GM21576 (cell line): ENCODE results near the gene SPATS2.

ENCODE experiments used
- ATAC-seq: cut with Tn5 transposase; IDR thresholded peaks from one replicate; pipeline ENCODE4 v1.9.1; 2021; ENCODE audit warnings: mild to moderate bottlenecking, moderate library complexity; ENCODE audit not compliant: unreplicated experiment

Gene SPATS2

DNA sequence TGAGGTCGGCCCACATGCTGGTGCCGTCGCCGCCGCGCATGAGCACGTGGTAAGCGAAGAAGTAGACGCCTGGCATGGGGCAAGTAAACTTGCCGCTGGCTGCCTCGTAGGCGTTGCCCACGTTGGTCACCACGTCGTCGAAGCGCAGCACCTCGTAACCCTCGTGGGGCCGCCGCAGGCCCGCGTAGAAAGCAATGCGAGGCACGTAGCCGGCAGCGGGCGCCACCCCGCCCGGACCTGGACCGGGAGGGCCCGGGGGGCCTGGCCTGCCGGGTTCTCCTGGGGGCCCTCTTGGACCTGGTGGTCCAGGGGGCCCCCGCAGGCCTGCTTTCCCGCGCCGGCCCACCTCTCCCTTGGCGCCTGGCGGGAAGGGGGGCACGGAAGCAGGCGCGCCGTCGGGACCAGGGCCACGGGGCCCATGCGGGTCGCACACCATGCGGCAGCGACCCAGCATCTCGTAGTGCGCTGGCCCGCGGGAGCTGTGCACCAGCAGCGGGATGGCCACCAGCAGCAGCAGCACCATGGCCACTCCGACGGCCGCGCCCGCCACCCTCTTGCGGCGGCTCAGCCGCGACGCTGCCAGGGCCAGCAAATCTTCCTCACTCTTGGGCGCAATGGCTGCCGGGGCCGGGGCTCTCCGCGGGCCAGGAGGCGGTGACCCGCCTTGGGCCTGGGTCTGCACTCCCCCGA is 31.2 kb upstream of the SPATS2 start:
- ATAC-seq = no peak

DNA sequence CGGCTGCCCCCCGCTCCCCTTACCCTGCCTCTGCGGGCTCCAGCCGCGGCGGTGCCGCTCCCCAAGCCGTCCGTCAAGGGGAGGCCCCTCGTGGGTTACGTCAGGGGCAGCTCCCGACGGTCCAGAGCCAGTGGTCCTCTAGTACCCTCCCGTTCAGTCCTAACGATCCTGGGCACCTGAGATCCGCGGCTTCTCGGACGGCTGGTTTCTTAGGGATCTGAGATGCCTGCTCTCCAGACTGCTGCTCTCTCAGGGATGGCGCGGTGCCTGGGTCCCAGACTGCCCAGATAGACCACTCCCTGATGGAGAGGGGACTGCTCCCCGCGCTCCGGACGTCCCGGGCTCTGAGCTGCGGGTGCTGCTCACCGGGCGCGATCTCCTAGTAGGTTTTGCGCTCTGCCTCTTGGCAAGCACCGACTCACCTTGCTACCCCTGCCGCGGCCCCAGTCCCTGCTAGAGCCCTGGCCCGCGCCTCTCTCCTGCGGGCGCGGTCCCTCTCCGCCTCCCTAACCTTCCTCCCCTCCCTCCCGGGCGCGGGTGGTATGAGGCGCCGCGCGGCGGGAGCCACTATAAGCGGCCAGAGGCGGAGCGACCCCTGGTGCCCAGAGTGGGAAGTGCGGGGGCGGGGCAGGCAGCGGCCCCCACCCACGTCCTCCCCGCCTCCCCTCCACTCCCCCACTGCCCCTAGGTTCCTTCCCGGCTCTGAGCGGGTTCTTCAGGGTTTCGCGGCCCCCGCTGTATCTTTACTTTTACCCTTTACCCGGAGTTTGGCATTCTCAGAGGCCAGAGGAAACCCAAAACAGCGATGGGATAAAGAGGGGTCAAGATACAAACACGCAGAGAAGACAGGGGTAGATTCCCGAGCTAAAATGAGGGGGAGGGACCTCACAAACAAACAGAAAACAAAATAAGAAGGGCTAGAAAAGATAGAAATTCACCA is 30.3 kb upstream of the SPATS2 start, which contains the start of gene C1QL4:
Gene C1QL4, minus strand, starts transcription at position 544 of the 940 bp plus-strand sequence. CDS start 711 bp downstream, outside the sequence.
- peak; percentile 63 for ATAC-seq

DNA sequence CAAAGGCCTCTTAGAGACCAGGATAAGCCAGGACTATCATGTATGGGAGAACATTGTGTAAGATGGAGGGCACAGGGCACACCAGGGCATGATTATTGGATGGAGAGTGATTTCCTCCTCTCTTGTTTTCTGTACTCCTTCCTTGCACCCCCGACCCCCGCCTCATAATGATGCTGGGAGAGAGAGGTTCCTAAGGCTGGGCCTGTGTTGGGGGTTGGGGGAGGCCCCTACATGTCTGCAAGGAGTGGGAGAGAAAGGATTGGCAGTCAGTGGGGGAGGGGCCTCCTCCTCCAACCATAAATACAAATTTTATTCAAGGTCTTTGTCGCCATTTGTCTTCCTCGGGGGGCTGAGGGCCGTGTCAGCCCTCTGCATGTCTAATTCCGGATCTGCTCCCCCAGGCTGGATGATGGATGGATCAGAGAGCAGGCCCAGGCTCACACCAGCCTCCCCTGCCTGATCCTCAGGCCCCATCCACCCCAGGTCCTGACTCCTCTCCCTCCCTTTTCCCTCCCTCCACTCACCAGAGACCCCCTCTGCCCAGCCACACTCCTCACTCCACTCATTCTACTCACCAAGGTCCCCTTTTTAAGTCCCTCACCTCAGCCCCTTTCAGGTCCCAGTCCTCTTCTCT is 28.3 kb upstream of the SPATS2 start:
- no peak for ATAC-seq

DNA sequence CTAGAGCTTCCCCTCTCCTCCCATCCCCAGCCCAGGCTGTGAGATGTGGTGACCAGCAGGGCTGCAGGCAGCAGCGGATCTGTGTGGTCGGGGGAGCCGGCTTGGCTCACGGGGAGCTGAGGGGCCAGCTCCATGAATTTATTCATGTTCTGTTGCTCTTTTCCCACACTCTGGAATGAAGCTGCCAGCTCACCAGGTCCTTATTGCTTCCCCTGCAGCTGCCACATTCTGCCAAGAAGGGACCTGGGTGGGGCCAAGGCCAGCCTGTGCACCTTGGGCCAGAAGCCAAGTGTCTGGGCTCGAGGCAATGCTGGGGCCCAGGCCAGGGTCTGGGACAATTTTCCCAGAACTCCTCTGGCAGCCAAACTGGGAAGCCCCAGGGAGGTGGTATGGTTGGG is 27.8 kb upstream of the SPATS2 start:
- no peak for ATAC-seq

DNA sequence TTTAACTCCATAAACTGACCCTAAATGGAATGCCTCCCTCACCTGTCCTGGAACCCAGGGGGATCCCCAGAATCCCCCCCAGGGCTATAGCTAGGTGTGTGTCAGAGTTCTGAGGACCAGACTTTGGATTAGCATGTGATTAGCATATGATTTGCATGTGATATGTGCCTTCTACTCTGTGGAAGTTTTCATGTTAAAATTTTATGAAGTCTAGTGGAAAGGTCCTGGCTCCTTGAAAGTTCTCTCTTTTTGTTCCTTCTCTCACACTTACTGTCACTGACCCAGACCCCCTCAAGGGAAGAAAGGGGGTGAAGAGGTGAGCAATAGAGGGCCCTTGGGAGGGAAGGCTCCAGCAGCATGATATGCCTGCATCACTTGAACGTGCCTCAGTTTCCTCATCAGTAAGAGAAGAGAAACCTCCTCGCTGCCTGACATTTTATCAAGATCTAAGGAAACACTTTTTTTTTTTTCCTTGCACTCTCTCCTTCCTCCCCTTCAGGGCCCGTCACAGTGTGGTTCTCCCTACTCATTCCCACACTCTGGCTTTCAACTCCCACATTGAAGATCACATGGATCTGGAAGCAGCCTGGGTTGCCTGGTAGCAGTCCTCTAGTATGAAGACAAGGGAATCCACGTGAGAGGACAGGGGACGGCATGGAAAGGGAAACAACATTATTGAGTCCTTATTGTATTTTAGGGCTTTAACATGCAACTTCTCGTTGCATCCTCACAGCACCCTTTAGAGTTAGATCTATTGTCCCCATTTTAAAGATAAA is 27.0 kb upstream of the SPATS2 start:
- ATAC-seq = no peak

DNA sequence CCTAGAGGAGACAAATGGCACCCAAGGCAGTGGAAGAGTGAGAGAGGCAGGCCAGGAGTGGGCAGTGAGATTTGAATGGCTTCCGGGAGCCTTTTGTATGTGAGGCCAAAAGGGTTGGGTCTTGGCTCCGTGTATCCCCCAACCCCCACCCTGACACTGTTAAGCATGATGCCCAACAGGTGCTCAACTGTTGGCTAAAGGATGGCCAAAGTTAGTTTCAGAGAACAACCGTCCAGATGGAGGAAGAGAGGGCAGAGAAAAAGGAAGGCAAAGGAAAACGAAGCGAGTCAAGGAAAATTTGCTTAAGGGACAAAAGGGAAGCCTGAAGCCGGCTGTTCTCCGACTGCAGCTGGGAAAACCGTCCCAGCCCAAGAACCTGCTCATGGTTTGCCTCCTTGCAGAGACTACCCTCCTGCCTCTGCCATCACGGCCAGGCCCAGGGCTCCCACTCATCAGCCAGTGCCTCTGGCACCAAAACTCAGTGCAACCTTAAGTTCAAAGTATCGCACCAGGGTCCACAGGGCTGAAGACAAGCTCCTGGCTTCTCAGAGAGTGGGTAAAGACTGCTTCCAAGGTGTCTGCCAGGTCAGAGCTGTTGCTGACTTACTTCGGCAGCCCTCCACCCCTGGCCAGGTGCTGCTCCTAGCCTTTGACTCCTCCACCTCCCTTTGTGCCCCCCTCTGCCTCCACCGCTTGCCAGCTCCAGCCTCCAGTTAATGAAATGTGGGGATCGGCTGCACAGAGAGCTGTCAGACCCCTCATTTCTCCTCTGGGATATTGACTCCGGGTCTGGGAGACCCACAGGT is 26.1 kb upstream of the SPATS2 start:
- no peak for ATAC-seq

DNA sequence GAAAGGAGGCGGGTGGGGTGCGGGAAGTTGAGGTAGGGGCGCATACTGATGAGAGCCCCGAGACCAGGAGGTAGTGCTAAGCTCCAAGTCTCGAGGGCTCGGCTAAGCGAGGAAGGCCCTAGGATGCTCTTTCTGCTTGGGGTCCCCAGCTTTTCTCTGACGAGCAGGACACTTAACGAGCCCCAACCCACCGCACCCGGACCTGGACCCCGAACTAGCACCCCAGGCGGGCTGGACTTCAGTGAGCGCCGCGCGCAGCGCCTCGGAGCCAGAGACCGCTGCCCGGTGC is 25.5 kb upstream of the SPATS2 start:
- no peak for ATAC-seq

DNA sequence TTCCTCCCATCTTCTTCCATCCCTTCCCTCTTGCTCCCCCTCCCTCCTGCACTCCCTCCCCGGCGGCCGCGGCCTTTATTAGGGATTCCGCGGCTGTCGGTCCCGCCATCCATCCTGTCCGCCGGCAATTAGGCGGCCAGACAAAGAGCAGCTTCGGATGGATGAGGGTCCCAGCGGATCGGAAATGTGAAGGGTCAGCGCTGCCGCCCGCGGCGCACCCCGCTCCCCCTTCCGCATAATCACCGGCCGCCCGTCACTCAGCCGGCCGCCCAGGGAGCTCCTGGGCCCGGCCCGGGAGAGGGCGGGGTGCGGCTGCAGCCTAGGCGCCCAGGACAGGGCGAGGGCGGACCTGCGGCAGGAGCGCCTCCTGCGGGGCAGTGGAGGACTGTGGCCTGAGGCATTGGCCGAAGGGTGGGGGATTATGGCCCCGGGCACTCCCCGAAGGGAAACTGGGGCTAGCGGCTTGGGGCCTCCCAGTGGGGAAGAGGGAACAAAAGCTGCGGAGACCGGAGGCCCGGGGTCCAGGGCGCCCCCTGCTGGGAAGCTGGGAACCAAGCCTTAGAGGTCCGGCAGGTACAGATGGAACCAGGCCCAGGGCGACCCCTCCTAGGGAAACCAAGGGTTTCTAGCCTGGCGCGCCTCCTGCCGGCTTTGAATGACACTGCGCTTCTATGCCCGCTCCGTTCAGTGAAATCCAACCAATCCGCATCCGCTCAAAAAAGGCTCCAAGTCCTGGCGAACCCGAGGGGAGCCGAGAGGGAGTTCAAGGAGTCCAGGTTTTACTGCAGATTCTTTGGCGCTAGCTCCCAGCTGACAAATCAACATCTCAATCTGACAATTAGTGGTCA is 25.0 kb upstream of the SPATS2 start:
- ATAC-seq = peak; percentile 62

DNA sequence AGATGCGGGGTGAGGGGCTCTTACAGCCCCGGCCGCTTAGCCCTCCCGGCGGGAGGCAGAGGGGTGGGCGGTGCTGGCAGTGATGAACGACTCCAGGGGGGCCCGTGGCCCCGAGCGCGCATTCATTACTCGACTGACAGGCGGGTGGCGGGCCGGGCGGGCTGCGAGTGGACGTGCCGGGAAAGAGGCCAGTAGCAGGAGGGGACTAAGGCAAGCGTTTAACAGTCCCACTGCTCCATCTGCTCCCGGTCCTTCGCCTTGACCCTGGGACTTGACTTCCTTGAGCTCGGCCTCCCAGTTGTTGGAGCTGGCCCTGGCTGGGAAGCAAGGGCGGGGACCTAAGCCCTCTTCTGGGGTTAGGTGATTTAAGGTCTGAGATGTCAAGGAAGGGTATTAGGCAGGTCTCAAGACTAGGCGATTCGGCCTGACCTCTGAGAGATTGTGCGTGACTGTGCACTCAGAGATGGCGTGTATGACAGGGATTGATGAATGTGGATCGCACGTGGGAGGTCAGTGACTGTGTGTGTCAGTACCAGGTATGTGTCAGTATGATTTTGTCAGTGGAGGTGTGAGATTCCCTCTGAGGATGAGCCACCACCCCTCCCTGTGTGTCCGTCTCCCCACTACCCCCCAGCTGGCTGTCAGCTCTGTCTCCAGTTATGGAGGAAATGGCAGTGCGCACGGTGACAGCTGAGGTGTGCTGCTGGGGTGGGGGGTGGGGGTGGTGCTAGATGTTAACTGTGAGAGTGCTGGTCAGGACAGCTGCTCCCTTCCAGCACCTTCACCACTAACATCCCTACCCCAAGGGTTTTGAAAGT is 24.1 kb upstream of the SPATS2 start:
- no peak for ATAC-seq

DNA sequence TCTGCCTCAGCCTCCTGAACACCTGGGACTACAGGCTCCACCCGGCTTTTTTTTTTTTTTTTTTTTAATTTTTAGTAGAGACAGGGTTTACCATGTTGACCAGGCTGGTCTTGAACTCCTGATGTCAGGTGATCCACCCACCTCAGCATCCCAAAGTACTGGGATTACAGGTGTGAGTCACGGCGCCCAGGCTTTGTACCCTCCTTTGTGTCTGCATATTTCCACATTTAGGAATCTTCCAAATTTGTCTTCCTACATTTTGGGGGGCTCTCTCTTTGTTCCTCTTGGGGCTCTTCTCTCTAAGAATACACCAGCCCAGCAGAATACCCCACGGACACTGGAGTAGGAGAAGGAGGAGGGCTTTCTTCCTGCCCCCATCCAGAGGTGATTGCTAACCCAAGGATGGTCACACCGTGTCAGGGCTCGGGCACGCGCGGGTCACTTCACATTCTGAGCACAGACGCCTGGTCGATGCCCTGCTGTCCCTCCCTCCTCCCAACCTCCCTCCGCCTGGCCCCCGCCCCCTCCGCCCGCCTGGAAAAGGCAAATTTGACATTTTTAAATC is 22.7 kb upstream of the SPATS2 start:
- no peak for ATAC-seq

DNA sequence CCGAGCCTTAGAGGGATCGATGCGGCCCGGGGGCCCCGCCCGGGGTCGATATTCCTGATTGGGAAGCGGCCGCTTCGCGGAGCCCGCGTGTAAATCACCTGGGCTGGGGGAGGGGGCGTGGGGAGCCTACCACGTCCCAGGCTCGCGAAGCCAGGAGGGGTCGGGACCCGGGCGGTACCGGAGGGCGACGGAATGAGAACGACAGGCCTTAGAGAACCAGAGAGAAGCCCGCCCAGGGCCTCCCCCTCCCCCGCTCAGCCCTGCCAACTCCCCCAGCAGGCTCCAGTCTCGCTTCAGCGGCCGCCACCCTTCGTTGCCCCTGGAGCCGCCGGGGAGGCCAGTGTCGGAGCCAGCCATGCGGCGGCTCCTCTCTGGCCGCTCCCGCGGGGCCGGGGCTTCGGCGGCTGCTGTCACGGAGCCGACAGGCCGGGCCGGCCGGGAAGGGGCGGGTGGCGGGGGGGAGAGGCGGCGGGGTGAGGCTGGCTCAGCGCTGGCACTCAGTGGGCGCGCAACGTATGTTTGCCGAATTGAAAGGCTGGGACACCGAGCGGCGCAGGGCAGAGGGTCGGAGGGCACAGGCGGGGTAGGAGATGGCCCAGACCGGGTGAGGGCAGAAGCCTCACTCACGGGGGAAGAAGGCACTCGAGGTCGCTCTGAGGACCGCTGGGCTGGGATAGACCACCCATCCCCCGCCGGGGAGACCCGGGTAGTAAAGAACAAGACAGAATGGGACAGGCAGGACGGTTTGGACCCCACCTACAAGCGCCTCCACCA is 22.0 kb upstream of the SPATS2 start:
- ATAC-seq = no peak

DNA sequence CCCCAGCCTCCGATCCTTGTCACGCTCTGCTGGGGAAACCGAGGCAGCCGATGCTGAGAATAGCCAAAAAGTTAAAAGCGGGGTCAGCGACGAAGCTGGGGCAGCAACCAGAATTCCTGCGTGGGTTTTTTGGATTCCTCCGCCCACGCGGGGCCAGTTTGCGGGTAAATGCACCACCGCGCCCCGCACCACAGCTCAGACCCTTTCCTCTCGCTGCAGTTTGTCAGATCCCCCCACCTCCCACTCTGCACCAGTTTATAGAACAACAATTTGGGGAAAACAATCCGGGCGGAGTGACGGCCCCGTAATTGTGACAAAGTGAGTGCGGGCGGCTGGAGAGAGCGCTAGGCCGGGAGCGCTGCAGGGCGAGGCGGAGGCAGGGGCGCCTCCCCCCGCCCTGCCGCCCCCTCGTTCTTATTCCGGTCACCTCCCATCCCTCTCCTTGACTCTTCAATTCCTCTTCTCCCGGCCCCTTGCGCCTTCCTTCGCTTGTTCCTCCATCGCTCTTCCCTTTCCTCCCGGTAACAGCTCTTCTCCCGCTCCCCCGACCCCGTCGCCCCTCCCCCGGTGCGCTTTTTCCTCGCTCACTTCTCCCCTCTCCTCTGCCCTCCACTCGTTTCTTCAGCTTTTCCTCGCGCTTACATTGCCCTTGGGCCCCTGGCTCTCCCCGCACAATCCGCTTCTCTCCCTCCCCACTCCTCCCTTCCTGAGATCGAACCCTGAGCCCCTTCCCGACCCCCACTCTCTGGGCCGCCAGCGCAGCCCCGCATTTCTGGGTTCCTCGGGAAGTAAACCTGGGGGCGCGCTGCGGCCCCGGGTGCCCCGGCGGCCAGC is 21.2 kb upstream of the SPATS2 start:
- ATAC-seq = no peak

DNA sequence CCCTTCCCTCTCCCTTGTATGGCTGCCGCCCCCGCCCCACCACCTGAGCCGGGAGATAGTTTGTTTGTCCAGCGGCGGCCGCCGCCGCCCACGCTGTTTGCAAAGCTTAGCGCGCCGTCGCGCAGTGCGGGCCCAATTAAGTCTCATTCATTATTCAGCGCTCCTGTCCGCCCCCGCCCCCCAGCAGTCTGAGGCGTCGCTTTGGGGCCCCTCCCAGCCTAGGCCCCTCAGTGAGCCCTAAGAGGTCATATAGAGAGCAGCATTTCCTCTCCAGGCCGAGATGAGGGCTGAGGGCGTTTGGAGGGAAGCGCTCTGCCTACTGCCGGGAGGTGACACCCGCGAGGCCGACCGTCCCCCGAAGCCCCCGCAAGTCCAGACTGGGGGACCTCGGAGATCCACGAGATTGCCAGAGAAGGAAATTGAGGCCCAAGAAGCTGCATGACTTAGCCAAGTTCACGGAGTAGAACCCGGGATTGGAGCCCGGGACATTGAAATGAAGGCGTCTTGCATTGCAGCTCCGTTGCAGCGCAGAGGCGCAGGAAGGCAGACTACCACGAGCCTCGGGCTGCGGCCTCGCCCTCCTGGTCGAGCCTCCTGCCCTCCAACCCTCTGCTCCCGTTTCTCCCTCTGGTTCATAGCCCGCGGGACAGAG is 20.5 kb upstream of the SPATS2 start, which contains the start of gene DNAJC22:
Gene DNAJC22, plus strand, starts transcription at position 230 of the 652 bp plus-strand sequence. CDS start 1,985 bp downstream, outside the sequence.
- no peak for ATAC-seq

DNA sequence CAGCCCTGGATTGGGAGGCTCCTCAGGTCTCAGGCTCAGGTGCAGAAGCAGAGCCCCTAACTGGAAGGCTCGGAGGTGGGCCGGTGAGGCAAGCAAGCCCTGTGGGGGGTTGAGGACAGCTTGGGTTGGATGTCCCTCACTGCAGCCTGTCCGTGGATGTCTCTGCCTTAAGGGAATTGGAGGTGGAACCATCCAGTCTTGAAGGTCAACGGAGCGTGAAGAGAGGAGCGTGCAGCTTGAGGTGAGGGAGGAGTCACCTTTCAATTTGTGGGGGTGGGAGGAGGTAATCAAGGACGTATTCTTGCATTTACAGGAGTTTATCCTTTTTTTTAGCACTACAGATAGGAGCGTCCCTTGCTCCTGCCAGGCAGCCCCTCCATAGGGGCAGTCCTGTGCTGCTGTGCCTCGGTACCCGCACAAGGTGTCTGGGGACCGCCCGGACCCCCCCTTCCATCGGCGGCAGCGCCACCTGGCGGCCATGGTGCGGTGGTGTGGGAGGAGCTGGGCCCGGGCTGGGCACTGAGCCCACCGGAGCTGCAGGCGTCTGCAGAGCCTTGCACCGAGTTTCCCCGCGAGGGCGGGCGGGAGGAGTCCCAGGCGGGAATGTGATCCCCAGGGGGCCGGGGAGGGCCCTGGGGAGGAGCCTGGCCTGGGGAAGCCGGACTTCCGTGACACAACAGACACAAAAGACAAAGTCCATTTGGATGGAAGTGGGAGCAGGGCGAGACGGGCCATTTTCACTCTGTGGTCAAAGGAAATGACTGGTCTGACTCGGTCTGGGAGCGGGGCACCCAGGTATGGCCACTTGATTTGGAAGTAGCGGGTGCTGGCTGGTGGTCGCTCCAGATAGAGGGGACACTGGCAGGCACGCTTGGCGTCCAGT is 19.7 kb upstream of the SPATS2 start:
- no peak for ATAC-seq

DNA sequence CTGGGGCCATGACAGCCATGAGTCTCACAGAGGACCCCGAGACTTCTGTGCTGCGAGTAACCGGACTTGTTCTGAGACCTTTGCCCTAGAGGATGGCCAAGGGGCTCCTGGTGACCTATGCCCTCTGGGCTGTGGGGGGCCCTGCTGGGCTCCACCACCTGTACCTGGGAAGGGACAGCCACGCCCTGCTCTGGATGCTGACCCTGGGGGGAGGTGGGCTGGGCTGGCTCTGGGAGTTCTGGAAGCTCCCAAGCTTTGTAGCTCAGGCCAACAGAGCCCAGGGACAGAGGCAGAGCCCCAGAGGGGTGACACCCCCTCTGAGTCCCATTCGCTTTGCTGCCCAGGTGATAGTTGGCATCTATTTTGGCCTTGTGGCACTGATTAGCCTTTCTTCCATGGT is 18.5 kb upstream of the SPATS2 start:
- no peak for ATAC-seq
